SH-SY5Y (cell line): ENCODE data around the gene FGF3.
A peak's percentile ranks its signal among the peaks of the same experiment; 100 is the strongest.

Experiments used
- GATA2 ChIP-seq: IDR thresholded peaks from 2 replicates; pipeline ENCODE4 v1.6.1; 2011; ENCODE audit warnings: mild to moderate bottlenecking, low read depth, low read length
- GATA3 ChIP-seq: IDR thresholded peaks from 2 replicates; pipeline ENCODE4 v1.6.1; 2011; ENCODE audit warnings: low read depth, mild to moderate bottlenecking, low read length, moderate library complexity

- TF ChIP-seq GATA3 (no peak), GATA2 (peak; percentile 84)
Measured at GRCh38 chr11:69816671-69817070, 2.5 kb downstream of the FGF3 start.
